Adipocyte (in vitro differentiated cells): ENCODE data around the gene LRRC74A.

ENCODE experiments used
- DNase-seq: peaks from one replicate; pipeline ENCODE4 v3.0.0-alpha.2; 2015; ENCODE audit warnings: low read depth
- H3K27me3 ChIP-seq: replicated peaks from 2 replicates; pipeline ENCODE4 v1.7.0; 2013; ENCODE audit warnings: mild to moderate bottlenecking, low read length, moderate library complexity; ENCODE audit not compliant: control insufficient read depth, insufficient read depth
- H3K36me3 ChIP-seq: 2 replicates; pipeline ENCODE4 v1.7.0; 2013; ENCODE audit warnings: low read length, mild to moderate bottlenecking, moderate library complexity; ENCODE audit not compliant: control insufficient read depth, insufficient read depth, severe bottlenecking
- H3K4me1 ChIP-seq: 2 replicates; pipeline ENCODE4 v1.7.0; 2013; ENCODE audit warnings: mild to moderate bottlenecking, low read length, moderate library complexity; ENCODE audit not compliant: control insufficient read depth, insufficient read depth
- H3K4me3 ChIP-seq: 2 replicates; pipeline ENCODE4 v1.7.0; 2013; ENCODE audit warnings: mild to moderate bottlenecking, low read length, moderate library complexity
- H3K9ac ChIP-seq: 2 replicates; pipeline ENCODE4 v1.7.0; 2013; ENCODE audit warnings: mild to moderate bottlenecking, low read length, moderate library complexity
- H3K9me3 ChIP-seq: 2 replicates; pipeline ENCODE4 v1.7.0; 2013; ENCODE audit warnings: mild to moderate bottlenecking, low read length, moderate library complexity; ENCODE audit not compliant: control insufficient read depth

The LRRC74A gene

DNA sequence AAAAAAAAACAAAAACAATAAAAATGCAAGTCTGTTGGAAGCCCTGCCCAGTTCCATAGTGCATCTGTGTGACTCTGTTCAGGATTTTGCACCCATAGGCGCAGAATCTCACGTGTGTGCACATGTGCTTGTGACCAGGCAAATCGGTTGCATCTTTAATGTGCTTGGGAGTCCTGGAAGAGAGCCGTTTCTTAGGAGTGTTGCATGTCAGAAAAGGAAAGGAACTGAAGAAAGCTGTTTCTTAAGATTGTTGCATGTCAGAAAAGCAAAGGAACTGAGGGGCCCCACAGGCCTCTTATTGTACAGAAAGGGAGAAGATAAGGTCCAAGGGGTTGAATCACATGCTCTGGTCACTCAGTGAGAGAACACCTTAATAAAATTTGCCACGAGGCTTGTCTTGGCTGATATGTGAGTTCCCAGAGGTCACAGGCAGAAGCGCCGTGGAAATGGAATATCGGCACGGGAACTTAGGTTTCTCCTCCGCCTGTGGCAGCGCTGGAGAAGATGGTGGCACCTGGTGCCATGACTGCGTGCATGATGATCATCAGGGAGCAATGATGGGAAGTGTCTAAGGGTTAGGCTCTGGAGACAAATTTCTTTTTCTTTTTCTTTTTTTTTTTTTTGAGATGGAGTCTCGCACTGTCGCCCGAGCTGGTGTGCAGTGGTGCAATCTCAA, 90.0 kb downstream of the LRRC74A start:
- H3K4me3 ChIP-seq, result no peak overlapping the region
- H3K27me3 ChIP-seq, result no peaks in the 10 kb centered on the region
- no peak overlapping the region for H3K9ac ChIP-seq
- no peak for DNase-seq
- peaks cover 39% of the 10 kb centered on the region for H3K4me1 ChIP-seq
- no peaks in the 10 kb centered on the region for H3K36me3 ChIP-seq
- no peaks in the 10 kb centered on the region for H3K9me3 ChIP-seq

DNA sequence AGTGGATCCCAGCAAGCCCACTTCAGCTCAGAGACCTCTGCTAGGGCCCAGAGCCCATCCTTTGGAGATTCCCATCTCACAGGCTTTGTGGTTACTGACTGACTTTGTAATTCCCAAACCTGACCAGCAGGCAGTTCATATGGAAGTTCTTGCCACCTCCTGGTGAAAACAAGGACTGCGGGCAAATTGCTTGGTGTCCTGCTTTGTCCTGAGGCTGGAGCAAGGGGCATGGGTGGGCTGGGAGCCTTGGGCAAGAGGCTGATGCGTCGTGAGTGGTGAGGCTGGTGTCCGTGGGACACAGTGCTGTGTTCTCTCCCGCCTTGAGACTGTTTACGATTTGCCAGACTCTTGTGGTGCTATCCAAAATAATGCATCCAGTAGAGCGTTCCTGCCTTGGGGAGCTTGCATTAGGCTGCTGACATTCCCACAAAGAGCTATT, 91.0 kb downstream of the LRRC74A start:
- peak; percentile 88 for DNase-seq
- no peak overlapping the region for H3K4me3 ChIP-seq
- peaks cover 39% of the 10 kb centered on the region for H3K4me1 ChIP-seq
- H3K36me3 ChIP-seq, result no peaks in the 10 kb centered on the region
- H3K9ac ChIP-seq, result peak overlapping the region; percentile 83
- H3K9me3 ChIP-seq, result no peaks in the 10 kb centered on the region
- H3K27me3 ChIP-seq, result no peaks in the 10 kb centered on the region

DNA sequence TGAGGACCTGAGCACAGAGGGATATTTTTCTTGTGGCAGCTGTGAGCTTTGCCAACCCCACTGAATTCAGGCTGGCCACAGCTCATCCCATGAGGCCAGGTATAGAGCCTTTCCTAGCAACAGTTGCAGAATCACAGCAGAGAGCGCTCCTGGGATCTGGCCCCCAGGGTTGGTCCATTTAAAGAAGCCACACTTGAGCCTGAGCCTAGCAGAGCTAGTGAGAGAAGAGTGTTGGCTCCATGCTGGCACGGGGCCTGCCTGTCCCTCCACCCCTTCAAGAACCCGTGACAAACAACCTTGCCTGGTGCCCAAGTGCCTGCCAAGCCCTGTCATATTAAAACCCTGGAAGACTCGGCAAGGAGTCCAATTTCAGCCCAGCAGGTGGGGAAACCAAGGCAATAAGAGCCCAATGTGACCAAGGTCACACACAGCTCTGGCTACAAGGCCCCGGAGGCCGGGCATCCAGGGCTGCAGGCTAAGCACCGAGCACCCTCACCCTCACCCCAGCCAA, 91.6 kb downstream of the LRRC74A start:
- H3K27me3 ChIP-seq, result no peaks in the 10 kb centered on the region
- H3K4me1 ChIP-seq, result peaks cover 39% of the 10 kb centered on the region
- peak overlapping the region; percentile 63 for H3K4me3 ChIP-seq
- H3K36me3 ChIP-seq, result no peaks in the 10 kb centered on the region
- peak overlapping the region; percentile 83 for H3K9ac ChIP-seq
- no peaks in the 10 kb centered on the region for H3K9me3 ChIP-seq
- no peak for DNase-seq

DNA sequence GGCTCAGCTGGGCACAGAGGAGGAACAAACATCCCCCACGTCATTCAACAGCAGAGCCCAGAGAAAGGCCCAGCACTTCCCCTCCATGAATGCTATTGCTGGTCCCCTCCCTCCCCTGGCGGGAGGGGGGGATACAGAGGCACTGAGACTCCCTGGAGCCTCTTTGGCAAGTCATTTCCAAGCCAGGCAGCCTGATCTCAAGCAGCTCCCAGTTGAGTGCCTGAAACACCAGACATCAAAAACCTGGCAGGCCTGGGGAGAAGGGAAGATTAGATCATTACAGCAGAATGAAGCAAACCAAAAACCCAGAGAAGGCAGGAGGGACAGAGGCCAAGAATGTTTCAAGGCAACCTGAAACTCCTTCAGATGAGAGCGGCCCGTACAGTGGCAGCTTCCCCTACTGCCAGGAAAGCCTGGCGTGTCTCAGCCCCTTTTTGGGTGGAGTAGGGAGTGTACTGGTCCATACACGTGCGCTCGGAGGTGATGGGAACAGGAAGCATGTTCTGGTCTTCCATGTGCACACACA, 92.1 kb downstream of the LRRC74A start:
- peak; percentile 91 for DNase-seq
- peak overlapping the region; percentile 83 for H3K9ac ChIP-seq
- H3K4me3 ChIP-seq, result peak overlapping the region; percentile 63
- H3K27me3 ChIP-seq, result no peaks in the 10 kb centered on the region
- H3K36me3 ChIP-seq, result no peaks in the 10 kb centered on the region
- H3K9me3 ChIP-seq, result no peaks in the 10 kb centered on the region
- H3K4me1 ChIP-seq, result peaks cover 35% of the 10 kb centered on the region

DNA sequence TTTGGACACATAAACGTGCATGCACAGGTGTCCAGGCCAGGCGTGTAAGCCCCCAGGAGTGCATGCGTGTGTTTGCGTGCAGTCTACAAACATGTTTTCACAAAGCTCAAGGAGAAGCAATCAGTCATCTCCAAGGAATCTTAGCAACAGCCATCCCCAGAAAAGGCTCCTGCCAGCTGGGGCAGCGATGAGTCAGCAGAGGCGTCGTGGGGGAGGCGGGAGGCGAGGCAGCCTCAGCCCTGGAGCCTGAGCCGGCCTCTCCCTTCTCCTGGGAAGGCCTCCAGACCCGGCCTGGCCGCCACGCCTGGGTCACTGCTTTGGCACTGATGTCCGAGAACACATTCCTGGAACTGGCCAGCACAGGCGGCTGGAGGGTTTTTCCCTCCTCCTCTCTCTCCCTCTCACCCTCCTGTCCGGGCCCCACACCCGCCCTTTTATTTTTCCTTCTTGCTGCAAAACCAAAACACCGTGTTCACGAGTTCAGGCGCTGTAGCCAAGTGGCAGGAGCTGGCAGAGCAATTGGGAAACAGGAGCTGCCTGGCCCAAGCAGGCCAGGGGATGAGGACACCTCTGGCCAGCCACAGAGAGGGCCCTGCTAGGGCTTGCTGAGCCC, 92.7 kb downstream of the LRRC74A start:
- Histone ChIP-seq H3K4me3 (peak overlapping the region; percentile 70), H3K36me3 (no peaks in the 10 kb centered on the region), H3K9me3 (no peaks in the 10 kb centered on the region), H3K4me1 (peaks cover 30% of the 10 kb centered on the region), H3K27me3 (no peaks in the 10 kb centered on the region), H3K9ac (peak overlapping the region; percentile 83)
- DNase-seq, result peak; percentile 99
